Activated CD4-positive, alpha-beta T cell treated with anti-CD3 and anti-CD28 coated beads, Interleukin-2, amount 50 U/mL, for 1 hour (primary cell): ENCODE measurements around the gene GP1BA.
"Not testable (repeated sequence)": the region's sequence is repeated elsewhere in the genome, so short reads cannot be mapped to it uniquely, and the experiment has no call there.

ENCODE experiments used
- DNase-seq: peaks from one replicate; pipeline ENCODE4 v3.0.0-alpha.2; 2020

GP1BA gene

DNA sequence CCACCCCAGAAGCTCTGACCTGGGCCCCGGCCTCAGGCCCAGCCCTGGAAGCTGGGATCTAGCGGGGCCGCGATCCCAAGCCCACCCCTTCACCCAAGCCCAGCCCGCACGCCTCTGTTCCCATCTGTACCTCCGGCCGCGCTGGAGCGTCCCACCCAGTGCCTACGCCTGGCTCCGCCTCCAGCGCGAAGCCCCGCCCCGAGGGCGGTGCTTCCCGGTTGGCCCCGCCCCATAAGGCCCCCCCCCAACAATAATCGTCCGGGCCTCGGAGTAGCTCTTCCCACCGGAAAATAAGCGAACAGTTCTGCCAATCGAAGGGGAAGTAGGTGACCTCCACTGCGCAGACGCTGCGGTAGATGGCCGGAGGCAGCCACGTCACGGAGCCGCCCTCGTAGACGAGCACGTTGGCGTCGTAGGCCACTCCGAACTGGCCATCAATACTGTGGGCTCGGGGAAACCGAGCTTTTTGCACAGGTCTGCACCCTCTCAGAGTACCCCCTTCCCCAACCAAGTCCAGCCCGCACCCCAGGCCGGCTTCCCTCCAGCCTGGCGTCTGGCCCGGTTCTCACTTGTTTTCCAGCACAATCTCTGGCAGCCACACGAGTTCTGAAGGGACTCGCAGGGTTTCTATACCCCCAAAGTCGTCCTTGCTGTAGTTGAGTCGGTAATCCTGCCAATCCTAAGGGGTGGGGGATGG, 30.3 kb upstream of the GP1BA start:
- peak; percentile 10 for DNase-seq

DNA sequence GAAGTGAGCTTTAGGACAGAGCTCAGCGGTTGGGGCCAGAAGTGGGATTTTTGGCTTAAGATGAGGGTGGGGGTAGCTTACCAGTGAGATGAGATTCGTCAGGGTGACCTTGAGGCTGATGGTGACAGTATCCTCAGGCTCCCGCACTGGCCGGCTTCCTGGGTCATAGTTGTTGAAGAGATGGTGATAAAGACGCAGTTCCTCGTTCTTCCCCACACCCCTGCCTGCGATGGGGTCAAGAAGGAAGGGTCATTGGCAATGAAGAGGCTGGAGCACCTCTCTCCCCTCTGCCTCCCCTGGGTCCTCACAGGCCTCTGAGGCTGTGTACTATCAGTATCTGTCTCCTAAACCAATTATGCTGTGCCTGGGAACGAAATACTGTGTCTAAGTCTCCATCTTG, 29.5 kb upstream of the GP1BA start:
- DNase-seq = no peak

DNA sequence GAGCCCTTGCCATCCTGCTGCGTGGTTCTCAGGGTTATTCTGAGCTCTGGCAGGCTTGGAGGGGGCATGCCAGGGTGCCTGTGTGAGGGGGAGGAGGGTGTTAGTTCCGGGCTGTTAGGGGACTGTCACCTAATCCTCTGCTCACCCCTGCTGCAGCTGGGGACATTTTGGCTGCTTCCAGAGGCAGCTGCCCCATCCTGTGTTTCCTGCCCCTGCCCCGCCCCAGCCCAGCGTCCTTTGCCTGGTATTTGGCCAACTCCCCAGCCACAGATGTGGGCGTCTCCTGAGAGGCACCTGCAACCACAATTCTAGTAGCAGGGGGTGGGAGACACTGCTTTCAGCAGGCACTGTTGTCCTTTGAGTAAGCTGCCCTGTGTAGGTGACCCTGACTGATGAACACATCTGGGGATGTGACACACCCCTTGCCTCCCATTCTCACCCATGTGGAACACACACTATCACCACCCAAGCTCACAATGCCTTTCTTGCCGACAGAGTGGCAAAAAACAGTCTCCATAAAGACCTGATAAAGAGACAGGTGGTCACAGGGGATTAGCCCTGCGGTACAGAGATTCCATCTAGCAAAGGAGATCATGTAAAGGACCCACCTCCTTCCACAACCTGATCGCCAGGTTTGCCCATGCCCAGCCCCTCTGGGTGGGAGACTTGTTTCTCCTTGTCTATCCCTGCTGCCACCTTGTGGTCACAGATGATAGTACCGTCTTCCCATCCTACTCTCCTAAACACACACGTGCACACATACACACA, 28.8 kb upstream of the GP1BA start, which contains the start of gene CHRNE:
Gene CHRNE, minus strand, starts transcription at position 48 of the 768 bp plus-strand sequence. Its CDS starts 35 bp downstream, at position 13.
- DNase-seq = peak; percentile 73

DNA sequence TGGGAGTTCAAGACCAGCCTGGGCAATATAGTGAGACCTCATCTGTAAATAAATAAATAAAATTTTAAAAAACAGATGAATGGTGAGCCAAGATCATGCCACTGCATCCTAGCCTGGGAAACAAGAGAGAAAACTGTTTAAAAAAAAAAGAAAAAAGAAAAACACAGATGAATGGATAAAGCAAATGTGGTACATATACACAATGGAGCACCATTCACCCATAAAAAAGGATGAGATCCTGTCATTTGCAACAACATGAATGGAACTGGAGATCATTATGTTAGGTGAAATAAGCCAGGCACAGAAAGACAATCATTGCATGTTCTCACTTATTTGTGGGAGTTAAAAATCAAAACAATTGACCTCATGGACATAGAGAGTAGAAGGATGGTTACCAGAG, 25.4 kb upstream of the GP1BA start:
- not testable (repeated sequence) for DNase-seq

DNA sequence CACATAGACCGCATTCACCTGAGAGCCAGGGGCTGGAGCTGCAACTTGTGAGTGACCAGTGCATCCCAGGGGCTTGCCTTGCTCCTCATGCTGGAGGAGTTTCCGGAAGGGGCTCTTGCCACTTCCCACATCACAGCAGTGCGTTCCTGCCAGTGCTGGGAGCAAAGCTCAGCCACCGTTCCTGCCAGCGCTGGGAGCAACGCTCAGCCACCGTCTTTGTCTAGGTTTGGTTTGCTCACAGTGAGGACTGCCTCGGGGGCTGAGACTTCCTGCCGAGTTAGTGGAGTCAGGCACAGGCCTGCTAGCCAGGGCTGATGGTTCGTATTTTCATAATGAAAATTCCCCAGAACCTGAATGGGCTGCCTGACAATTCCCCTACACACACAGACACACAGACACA, 23.8 kb upstream of the GP1BA start:
- DNase-seq = no peak

DNA sequence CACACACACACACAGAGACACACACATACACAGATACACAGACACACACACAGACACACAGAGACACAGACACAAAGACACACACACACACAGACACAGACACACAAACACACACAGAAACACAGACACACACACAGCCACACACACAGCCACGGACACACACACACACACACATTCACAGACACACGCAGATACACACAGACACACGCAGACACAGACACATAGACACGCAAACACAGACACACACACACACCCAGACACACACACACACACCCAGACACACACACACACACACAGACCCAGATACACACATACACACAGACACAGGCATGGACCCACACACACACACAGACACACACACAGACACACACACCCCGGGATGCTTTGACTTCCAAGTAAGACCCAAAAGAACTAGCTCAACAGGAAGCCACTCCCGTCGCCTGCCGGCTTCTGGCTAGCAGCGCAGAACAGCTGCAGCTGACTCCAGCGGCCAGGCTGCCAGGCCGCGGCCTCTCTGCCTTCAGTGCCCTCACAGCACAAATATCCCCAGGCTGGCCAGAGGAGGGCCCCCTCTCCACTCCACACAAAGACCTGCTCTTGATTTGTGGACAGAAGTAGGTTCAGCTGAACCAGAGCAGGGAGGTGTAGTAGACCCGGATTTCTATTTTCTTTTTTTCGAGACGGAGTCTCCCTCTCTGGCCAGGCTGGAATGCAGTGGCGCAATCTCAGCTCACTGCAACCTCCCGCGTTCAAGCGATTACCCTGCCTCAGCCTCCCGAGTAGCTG, 23.2 kb upstream of the GP1BA start:
- DNase-seq = peak; percentile 71

DNA sequence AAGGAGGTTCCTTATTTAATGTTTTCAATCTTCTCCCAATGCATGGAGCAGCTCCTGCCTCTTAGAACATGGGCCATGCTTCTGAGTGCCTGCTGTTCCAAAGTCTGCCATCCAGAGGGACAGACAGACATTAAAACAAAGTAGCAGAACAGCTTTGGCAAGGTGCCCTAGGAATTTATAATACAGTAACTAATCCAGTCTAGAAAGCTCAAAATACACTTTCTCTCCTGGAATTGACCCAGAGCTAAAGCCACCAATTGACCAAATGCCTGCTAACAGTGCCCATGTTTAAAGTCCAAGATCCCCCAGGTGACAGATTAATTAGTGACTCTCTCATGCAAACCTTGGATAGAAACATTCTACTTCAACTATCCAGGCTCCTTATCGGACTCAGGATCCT, 18.1 kb upstream of the GP1BA start:
- no peak for DNase-seq

DNA sequence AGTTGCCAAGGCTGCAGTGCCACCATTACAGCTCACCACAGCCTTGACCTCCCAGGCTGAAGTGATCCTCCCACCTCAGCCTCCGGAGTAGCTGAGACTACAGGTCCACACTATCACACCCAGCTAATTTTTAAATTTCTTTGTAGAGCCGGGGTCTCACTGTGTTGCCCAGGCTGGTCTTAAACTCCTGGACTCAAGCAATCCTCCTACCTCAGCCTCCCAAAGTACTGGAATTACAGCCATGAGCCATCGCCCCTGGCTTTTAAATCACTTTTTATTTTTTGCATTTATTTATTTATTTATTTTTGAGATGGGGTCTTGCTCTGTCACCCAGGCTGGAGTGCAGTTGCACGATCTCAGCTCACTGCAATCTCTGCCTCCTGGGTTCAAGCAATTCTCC, 17.5 kb upstream of the GP1BA start:
- DNase-seq = not testable (repeated sequence)

DNA sequence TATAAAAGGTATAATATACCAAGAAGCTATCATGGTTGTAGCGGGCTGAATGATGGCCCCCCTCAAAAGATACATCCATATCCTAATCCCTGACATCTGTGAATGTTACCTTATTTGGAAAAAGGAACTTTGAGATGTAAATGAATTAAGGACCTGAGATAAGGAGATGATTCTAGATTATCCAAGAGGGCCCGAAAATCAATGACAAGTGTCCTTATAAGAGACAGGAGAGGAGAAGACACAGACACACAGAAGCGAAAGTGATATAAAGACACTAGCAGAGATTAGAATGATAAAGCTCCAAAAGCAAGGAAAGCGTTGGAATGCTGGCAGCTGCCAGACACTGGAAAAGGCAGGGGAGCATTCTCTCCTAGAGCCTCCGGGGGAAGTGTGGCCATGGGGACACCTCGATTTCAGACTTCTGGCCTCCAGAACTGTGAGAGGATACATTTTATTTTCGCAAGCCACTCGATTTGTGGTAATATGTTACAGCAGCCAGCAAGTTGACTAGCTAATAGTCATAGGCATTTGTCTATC, 12.5 kb upstream of the GP1BA start:
- no peak for DNase-seq

DNA sequence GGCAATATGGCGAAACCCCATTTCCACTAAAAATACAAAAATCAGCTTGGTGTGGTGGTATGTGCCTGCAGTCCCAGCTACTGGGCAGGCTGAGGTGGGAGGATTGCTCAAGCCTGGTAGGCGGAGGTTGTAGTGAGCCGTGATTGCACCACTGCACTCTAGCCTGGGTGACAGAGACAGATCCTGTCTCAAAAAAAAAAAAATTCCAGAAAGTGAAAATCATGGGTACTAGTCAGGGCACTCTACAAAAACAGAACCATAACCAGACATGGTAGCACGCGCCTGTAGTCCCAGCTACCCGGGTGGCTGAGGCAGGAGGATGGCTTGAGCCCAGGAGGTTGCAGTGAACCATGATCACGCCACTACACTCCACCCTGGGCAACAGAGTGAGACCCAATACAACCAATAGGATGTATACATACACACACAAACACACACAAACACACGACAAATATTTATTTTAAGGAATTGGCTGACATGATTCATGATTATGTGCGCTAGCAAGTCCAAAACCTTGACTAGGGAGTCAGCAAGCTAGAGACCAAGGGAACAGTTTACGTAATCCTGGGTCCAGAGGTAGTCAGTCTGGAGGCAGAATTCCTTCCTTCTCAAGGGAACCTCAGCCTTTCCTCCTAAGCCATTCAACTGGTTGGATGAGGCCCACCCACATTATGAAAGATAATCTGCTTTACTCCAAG, 11.6 kb upstream of the GP1BA start:
- DNase-seq = no peak

DNA sequence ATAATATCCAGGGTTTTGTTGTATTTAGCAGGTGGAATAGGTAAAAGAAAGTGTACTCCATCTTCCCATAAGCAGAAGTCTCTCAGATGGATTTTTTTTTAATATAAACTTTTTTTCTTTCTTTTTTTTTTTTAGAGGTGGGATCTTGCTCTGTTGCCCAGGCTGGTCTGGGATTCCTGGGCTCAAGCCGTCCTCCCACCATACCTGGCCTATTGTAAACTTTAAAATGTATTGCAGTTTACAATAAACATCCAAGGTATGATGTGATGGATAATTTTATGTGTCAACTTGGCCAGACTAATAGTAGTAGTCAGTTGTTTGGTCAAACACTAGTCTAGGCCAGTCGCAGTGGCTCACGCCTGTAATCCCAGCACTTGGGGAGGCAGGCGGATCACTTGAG, 10.8 kb upstream of the GP1BA start:
- no peak for DNase-seq

DNA sequence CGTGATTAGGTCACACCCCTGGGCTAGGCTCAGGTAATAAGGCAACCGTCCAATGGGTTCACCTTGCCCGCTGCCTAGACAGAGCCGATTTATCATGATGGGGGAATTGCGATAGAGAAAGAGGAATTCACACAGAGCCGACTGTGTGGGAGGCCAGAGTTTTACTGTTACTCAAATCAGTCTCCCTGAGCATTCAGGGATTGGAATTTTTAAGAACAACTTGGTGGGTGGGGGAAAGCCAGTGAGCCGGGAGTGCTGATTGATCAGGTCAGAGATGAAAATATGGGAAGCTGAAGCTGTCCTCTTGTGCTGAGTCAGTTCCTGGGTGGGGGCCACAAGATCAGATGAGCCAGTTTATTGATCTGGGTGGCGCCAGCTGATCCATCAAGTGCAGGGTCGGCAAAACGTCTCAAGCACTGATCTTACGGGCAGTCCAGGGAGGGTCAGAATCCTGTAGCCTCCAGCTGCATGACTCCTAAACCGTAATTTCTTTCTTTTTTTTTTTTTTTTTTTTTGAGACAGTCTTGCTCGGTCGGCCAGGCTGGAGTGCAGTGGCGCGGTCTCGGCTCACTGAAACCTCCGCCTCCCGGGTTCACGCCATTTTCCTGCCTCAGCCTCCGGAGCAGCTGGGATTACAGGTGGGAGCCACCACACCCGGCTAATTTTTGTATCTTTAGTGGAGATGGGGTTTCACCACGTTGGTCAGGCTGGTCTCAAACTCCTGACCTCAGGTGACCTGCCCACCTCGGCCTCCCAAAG, 5.3 kb upstream of the GP1BA start:
- DNase-seq = not testable (repeated sequence)

DNA sequence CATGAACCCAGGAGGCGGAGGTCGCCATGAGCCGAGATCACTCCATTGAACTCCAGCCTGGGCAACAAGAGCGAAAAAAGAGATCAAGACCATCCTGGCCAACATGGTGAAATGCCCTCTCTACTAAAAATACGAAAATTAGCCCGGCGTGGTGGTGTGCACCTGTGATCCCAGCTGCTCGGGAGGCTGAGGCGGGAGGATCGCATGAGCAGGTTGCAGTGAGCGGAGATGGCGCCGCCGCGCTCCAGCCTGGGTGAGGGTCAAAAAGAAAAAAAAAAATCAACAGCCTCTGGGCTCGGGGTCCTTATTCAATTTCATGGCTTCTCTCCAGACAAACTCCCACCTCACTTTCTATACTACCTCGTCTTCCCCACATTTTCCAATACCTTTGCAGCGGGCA, 3.2 kb upstream of the GP1BA start:
- DNase-seq = no peak

DNA sequence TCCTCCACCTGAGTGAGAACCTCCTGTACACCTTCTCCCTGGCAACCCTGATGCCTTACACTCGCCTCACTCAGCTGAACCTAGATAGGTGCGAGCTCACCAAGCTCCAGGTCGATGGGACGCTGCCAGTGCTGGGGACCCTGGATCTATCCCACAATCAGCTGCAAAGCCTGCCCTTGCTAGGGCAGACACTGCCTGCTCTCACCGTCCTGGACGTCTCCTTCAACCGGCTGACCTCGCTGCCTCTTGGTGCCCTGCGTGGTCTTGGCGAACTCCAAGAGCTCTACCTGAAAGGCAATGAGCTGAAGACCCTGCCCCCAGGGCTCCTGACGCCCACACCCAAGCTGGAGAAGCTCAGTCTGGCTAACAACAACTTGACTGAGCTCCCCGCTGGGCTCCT, 679 bp downstream of the GP1BA start:
- DNase-seq = no peak

DNA sequence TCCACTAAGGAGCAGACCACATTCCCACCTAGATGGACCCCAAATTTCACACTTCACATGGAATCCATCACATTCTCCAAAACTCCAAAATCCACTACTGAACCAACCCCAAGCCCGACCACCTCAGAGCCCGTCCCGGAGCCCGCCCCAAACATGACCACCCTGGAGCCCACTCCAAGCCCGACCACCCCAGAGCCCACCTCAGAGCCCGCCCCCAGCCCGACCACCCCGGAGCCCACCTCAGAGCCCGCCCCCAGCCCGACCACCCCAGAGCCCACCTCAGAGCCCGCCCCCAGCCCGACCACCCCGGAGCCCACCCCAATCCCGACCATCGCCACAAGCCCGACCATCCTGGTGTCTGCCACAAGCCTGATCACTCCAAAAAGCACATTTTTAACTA, 1.6 kb downstream of the GP1BA start:
- DNase-seq = no peak

DNA sequence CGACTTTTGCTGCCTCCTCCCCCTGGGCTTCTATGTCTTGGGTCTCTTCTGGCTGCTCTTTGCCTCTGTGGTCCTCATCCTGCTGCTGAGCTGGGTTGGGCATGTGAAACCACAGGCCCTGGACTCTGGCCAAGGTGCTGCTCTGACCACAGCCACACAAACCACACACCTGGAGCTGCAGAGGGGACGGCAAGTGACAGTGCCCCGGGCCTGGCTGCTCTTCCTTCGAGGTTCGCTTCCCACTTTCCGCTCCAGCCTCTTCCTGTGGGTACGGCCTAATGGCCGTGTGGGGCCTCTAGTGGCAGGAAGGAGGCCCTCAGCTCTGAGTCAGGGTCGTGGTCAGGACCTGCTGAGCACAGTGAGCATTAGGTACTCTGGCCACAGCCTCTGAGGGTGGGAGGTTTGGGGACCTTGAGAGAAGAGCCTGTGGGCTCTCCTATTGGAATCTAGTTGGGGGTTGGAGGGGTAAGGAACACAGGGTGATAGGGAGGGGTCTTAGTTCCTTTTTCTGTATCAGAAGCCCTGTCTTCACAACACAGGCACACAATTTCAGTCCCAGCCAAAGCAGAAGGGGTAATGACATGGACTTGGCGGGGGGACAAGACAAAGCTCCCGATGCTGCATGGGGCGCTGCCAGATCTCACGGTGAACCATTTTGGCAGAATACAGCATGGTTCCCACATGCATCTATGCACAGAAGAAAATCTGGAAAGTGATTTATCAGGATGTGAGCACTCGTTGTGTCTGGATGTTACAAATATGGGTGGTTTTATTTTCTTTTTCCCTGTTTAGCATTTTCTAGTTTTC, 2.3 kb downstream of the GP1BA start:
- DNase-seq = no peak

DNA sequence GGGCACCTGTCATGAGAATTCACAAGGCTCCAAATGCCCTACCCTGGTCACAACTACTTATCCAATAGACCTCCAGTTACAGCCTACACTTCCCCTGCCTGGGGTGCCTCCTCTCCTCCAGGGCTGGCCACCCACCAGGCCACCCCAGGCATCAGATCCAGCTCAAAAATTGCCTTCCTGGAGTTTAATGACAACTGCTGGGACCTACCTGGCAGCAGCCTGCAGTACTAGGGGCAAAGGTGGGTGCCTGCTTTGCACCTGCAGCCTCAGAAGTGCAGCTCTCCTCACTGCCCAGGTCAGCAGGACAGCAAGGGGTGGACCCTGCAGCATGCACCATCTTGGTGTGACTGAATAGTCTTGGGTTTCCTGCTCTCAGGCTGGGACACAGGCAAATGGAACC, 3.6 kb downstream of the GP1BA start:
- DNase-seq = no peak

DNA sequence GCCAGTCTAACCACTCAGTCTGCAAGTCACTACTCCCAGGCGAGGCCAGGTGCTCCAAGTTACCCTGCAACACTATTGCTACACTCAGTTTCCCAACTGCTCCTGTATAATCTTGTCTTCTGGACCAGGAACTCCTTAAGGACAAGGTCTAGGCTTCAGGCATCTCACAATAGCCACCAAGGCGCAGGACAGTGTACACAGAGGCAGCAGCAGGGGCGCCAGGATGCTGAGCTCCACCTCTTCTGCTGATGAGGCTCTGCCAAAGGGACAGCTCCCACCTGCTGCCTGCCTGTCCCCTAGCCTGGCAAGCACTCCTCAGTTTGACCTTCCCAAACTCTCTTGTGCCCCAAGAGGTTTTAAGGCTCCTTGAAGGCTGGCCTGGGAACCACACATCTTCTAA, 4.4 kb downstream of the GP1BA start:
- DNase-seq = no peak

DNA sequence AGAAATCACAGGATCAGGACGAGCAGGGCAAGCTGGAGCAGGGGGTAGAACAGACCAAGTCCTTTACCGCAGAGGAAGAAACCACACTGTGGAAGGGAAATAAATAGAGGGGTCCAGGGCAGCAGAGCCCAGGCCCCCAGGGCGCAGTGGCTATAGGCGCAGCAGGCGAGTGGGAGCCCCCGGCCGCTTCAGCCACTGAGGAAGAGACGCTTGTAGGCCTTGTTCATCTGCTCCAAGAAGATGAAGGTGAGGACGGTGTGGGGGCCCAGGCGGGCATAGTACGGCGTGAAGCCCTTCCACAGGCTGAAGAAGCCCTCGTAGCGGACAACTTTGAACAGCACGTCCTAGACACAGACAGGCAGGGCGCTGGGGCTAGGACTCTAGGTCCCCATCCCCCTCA, 5.5 kb downstream of the GP1BA start:
- no peak for DNase-seq

DNA sequence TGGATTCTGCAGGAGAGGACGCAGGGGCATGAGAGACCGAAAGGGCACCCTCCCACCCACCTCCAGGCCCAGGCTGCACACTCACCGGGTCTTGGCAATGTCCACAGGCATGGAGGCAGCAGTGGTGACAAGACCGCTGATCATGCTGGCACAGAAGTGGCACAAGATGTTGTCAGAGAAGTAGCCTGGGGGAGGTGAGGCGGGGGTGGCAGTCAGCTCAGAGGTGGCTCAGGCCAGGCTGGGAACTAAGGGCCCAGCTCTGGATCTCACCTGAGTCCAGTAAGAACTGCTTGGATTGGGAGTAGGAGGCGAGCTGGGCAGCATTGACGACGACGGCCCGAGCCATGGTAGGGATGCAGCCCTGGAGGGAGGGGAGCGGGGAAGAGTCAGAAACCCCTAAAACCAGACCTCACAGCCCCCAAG, 6.0 kb downstream of the GP1BA start:
- no peak for DNase-seq
